Psoas muscle (tissue), 8 donors: ENCODE results near the gene TAX1BP3. TPM values are rescaled to one million over a fixed set of nuclear protein-coding genes. Genes with fewer than 3 reads are reported as not detected.

Experiments used
- ATAC-seq, 4 donors: fragments of 200-7000 bp; cut with Tn5 transposase; one replicate each; pipeline ENCODE4 v1.9.1; 2020; ENCODE audit warnings: moderate library complexity in 3 of 4, mild to moderate bottlenecking in 2 of 4
- DNase-seq, 2 donors: peaks; one replicate each; pipeline ENCODE4 v3.0.0-alpha.2; 2020
- H3K27ac ChIP-seq: fragments of 200-600 bp; one replicate; pipeline ENCODE4 v1.8.0; 2022
- H3K27me3 ChIP-seq, 3 donors: fragments of 200-600 bp in 1 of 3; one replicate each; pipeline versions ENCODE4 v1.6.1 to v1.8.0; 2013 to 2022; ENCODE audit warnings: low read length in 2 of 3, mild to moderate bottlenecking in 2 of 3, moderate library complexity in 1 of 3; ENCODE audit not compliant: insufficient read depth in 3 of 3
- H3K36me3 ChIP-seq, 2 donors: fragments of 200-600 bp in 1 of 2; one replicate each; pipeline versions ENCODE4 v1.6.1 to v1.8.0; 2013 to 2022; ENCODE audit warnings: low read depth in 1 of 2, mild to moderate bottlenecking in 1 of 2, moderate library complexity in 1 of 2; ENCODE audit not compliant: insufficient read depth in 1 of 2
- H3K4me1 ChIP-seq: fragments of 200-600 bp; one replicate; pipeline ENCODE4 v1.8.0; 2022
- H3K4me3 ChIP-seq: fragments of 200-600 bp; one replicate; pipeline ENCODE4 v1.8.0; 2022; ENCODE audit warnings: mild to moderate bottlenecking
- H3K9me3 ChIP-seq: fragments of 200-600 bp; one replicate; pipeline ENCODE4 v1.8.0; 2022
- WGBS, 3 donors: extraction: QIAGEN DNeasy Blood & Tissue Kit; methylation state at CpG; one replicate each; pipeline versions ENCODE4 v1.1.6 to v1.1.7; 2013; 5-methylcytosine and 5-hydroxymethylcytosine counted together
- intact Hi-C, 2 donors: fragments of 100-400 bp; cut with DNase I; formaldehyde crosslinking; loops; one replicate each; pipeline versions ENCODE4 v1.11.0 to v1.14.2; 2022
- long read RNA-seq, 2 donors: library from polyadenylated mRNA; unstranded; transcript quantifications; one replicate each; pipeline ENCODE4 v2.0.0, GENCODE V29; 2021
- polyA plus RNA-seq, 3 donors: library from polyadenylated mRNA; stranded (reverse); fragments of 200-250 nt; gene quantifications; one replicate each; pipeline ENCODE4 v1.2.3, GENCODE V29; 2013
- total RNA-seq, 4 donors: library from RNA; stranded (reverse); fragmentation: NEBNext Ultra II Directional in 2 of 4; extraction: Animal tissue kit (Norgen Biotek cat#: 25700) in 2 of 4; gene quantifications; one replicate each; pipeline versions ENCODE4 v1.2.1 to v1.2.4, GENCODE V29; 2021 to 2023
- TF ChIP-seq, protein P1 (sequence below): fragments of 200-600 bp; IDR thresholded peaks from one replicate; pipeline ENCODE4 v1.8.0; 2022; ENCODE audit warnings: antibody characterized with exemption
- donor health status: healthy with polysubstance abuse.
- donor health status: DM: no; HTN: no; CAD: no; lungs with moderate emphysema.
- donor health status: Bipolar disorder and iron deficiency.
- donor health status: healthy.
- donor health status: DM: yes; HTN: yes; CAD: no.
- donor health status: DM: no; HTN: no; CAD: no.
- donor health status: DM: no; HTN: no; CAD: no.
- donor health status: DM: yes; HTN: yes; CAD: no.

TAX1BP3 gene, protein sequence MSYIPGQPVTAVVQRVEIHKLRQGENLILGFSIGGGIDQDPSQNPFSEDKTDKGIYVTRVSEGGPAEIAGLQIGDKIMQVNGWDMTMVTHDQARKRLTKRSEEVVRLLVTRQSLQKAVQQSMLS
- total RNA-seq (10 to 100 TPM; 20.4 to 23.9 (median 22.8) TPM), polyA plus RNA-seq (10 to 100 TPM; 30.3 to 75.7 (median 40.1) TPM)
- long read RNA-seq, donor 1, partial matches to known transcripts = 0 of 4 reads
- long read RNA-seq, donor 1, other reads (novel, unspliced or antisense) = 0 of 4 reads
- long read RNA-seq, donor 2, partial matches to known transcripts = 0 of 3 reads
- long read RNA-seq, donor 2, other reads (novel, unspliced or antisense) = 0 of 3 reads

- Histone ChIP-seq H3K4me1 (peaks cover 35% of the 10 kb centered on the region), H3K27me3 (no peaks in the 10 kb centered on the region), H3K4me3 (peak within 1 kb of the TSS; percentile 97), H3K9me3 (no peaks in the 10 kb centered on the region), H3K27ac (peak within 1 kb of the TSS; percentile 96), H3K36me3 (peaks cover 2 to 40% of the 10 kb centered on the region in 2 donors)
- 0% methylated on average over 65 to 89 of the region's 89 CpGs for WGBS, 3 donors
- TF ChIP-seq, protein P1, sequence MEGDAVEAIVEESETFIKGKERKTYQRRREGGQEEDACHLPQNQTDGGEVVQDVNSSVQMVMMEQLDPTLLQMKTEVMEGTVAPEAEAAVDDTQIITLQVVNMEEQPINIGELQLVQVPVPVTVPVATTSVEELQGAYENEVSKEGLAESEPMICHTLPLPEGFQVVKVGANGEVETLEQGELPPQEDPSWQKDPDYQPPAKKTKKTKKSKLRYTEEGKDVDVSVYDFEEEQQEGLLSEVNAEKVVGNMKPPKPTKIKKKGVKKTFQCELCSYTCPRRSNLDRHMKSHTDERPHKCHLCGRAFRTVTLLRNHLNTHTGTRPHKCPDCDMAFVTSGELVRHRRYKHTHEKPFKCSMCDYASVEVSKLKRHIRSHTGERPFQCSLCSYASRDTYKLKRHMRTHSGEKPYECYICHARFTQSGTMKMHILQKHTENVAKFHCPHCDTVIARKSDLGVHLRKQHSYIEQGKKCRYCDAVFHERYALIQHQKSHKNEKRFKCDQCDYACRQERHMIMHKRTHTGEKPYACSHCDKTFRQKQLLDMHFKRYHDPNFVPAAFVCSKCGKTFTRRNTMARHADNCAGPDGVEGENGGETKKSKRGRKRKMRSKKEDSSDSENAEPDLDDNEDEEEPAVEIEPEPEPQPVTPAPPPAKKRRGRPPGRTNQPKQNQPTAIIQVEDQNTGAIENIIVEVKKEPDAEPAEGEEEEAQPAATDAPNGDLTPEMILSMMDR = no peak
- ATAC-seq (peak; percentile 87 to 91 (median 90)), DNase-seq (peak; percentile 99 to 100)
- intact Hi-C loops = loop anchor here in 1 of 2 donors (1.0 kb wide), 1 partner anchor 28 kb away; no protein-coding TSS in a partner anchor
Measured at GRCh38 chr17:3668279-3669084, at the start of gene TAX1BP3, which contains the start of gene EMC6. Gene TAX1BP3 (minus strand): TSS chr17:3668578. CDS start chr17:3668526, 52 bp downstream. Gene EMC6 (plus strand): TSS chr17:3668812. CDS start chr17:3669147, 335 bp downstream.

DNA sequence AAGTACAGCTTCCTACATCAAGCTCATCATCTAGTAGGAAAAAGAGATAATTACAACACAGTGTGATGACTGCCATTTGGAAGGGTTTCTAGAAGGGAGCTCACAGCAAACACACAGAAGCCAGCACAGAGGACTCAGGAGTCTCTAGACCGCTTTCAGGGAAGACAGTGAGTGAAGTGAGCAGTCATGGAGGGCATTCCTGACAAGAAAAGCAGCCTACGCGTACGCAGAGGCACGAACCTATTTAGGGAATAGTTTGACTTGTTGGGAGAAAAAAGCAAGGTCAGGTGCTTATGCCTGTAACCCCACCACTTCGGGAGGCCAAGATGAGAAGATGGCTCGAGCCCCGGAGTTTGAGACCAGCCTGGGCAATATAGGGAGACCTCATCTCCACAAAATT, 46.9 kb upstream of the TAX1BP3 start:
- DNase-seq = no peak
- H3K27me3 ChIP-seq = no peaks in the 10 kb centered on the region
- H3K4me1 ChIP-seq = peaks cover 7% of the 10 kb centered on the region
- H3K36me3 ChIP-seq = peaks cover 7 to 85% of the 10 kb centered on the region in 2 donors
- TF ChIP-seq, protein P1 = no peak
- ATAC-seq = no peak
- no peak overlapping the region for H3K4me3 ChIP-seq
- intact Hi-C loops = no loop called here
- H3K9me3 ChIP-seq = no peaks in the 10 kb centered on the region
- no peak overlapping the region for H3K27ac ChIP-seq
- 85 to 92% (median 92%) methylated on average over 8 of the region's 8 CpGs for WGBS, 3 donors

DNA sequence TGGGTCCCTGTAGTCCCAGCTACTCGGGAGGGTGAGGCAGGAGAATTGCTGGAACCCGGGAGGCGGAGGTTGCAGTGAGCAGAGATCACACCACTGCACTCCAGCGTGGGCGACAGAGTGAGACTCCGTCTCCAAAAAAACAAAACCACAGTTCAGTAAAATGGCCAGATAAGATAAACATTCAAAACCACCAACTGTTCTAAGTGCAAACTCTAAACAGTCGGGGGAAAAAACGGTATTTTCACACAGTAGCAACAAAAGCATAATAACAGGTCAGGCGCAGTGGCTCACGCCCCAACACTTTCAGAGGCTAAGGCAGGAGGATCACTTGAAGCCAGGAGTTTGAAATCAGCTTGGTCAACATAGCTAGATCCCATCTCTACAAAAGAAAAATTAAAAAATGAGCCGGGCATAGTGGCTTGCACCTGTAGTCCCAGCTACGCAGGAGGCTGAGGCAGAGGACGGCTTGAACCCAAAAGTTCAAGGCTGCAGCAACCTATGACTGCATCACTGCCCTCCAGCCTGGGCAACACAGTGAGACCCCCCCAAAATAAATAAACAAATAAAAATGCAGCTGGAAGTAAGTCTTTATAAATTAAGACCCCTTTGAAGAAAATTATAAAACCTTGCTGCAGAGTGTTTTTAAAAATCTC, 44.6 kb upstream of the TAX1BP3 start:
- WGBS, 3 donors = 80 to 87% (median 83%) methylated on average over 13 of the region's 13 CpGs
- Histone ChIP-seq H3K36me3 (peaks cover 6 to 64% of the 10 kb centered on the region in 2 donors), H3K27me3 (no peaks in the 10 kb centered on the region), H3K27ac (no peak overlapping the region), H3K9me3 (no peaks in the 10 kb centered on the region), H3K4me1 (no peaks in the 10 kb centered on the region), H3K4me3 (no peak overlapping the region)
- TF ChIP-seq, protein P1 = no peak
- intact Hi-C loops = no loop called here
- ATAC-seq (no peak), DNase-seq (no peak)

- 70 to 81% (median 77%) methylated on average over 5 of the region's 5 CpGs for WGBS, 3 donors
- Histone ChIP-seq H3K4me1 (no peaks in the 10 kb centered on the region), H3K9me3 (no peaks in the 10 kb centered on the region), H3K27ac (no peak overlapping the region), H3K4me3 (no peak overlapping the region), H3K27me3 (no peaks in the 10 kb centered on the region), H3K36me3 (peaks cover 2 to 44% of the 10 kb centered on the region in 2 donors)
- TF ChIP-seq, protein P1 = no peak
- ATAC-seq (peak in 3 of 4 donors; percentile 63 to 68 (median 65)), DNase-seq (no peak)
- intact Hi-C loops = no loop called here
Measured at GRCh38 chr17:3710951-3711383, 42.6 kb upstream of the TAX1BP3 start.
